Brain microvascular endothelial cell (primary cell): ENCODE results near the gene ZDHHC17.

ENCODE experiments used
- DNase-seq: peaks from one replicate; pipeline ENCODE4 v3.0.0-alpha.2; 2020
- H3K27ac ChIP-seq: fragments of 250-450 bp; sonication (Bioruptor Pico); 2 replicates; pipeline ENCODE4 v1.5.1; 2020; ENCODE audit warnings: mild to moderate bottlenecking, moderate library complexity
- H3K27me3 ChIP-seq: fragments of 250-450 bp; sonication (Bioruptor Pico); replicated peaks from 2 replicates; pipeline ENCODE4 v1.5.1; 2020; ENCODE audit warnings: mild to moderate bottlenecking
- H3K36me3 ChIP-seq: fragments of 250-450 bp; sonication (Bioruptor Pico); replicated peaks from 2 replicates; pipeline ENCODE4 v1.5.1; 2020; ENCODE audit warnings: mild to moderate bottlenecking
- H3K4me3 ChIP-seq: 2 replicates; pipeline ENCODE4 v1.5.1; 2011; ENCODE audit warnings: low read depth, mild to moderate bottlenecking, control low read depth, low read length, moderate library complexity
- in situ Hi-C: cut with HindIII; loops from 2 replicates; pipeline ENCODE4 v1.10.0; 2017; ENCODE audit warnings: low sequenced_read_pairs, low pct_ligation_motif_present
- TF ChIP-seq, protein P1 (sequence below): IDR thresholded peaks from 2 replicates; pipeline ENCODE4 v1.5.1; 2011; ENCODE audit warnings: low read depth, mild to moderate bottlenecking, moderate library complexity, low read length, control low read depth, inconsistent platforms; ENCODE audit errors: missing control alignments

The ZDHHC17 gene

DNA sequence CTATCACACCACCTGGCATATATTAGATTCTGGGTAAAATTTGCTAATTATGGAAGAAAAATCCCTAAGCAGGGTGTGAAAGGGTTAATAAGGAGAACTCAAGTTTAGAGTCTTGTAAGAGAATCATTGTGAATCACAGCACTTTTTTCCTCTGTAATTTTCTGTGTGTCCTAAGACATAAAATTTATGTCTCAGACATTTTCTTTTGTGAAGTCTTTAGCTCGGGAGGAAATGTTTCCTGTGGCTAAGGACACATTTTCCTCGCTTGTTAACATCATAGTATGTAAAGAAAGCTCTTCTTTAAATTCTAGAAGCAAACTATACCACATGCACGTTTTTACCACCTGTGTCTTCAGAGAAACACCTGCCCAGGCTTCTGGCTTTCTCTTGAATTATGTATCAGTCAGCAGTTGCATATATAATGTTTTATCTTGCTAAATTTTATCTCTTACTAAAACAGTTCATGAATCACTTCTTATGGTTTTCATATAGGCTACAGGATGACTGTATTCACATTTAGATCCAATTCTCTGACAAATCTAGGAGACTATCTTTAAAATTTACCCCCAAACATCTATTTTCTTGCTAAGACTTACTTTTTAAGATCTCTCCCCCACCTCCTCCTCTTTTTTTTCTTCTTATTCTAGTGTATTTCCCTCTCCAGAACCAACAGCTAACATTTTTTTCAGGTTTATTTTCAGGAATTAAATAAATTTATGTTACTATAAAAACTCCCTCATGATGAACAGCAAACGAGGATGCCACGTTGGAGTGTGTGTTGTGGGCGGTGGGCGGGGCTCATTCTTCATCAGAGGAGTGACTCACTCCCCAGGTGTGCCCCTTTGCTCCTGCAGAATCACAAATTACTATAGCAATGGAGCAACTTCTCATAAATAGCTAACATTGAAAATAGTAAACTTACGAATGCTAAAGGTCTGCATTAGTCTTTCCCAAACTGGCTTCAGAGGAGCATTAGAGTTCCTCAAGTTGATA, 126.5 kb downstream of the ZDHHC17 start:
- TF ChIP-seq, protein P1, sequence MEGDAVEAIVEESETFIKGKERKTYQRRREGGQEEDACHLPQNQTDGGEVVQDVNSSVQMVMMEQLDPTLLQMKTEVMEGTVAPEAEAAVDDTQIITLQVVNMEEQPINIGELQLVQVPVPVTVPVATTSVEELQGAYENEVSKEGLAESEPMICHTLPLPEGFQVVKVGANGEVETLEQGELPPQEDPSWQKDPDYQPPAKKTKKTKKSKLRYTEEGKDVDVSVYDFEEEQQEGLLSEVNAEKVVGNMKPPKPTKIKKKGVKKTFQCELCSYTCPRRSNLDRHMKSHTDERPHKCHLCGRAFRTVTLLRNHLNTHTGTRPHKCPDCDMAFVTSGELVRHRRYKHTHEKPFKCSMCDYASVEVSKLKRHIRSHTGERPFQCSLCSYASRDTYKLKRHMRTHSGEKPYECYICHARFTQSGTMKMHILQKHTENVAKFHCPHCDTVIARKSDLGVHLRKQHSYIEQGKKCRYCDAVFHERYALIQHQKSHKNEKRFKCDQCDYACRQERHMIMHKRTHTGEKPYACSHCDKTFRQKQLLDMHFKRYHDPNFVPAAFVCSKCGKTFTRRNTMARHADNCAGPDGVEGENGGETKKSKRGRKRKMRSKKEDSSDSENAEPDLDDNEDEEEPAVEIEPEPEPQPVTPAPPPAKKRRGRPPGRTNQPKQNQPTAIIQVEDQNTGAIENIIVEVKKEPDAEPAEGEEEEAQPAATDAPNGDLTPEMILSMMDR, result no peak
- DNase-seq, result no peak
- Histone ChIP-seq H3K27ac (no peak overlapping the region), H3K27me3 (no peaks in the 10 kb centered on the region), H3K36me3 (no peaks in the 10 kb centered on the region), H3K4me3 (no peak overlapping the region)
- in situ Hi-C loops, result no loop called here

DNA sequence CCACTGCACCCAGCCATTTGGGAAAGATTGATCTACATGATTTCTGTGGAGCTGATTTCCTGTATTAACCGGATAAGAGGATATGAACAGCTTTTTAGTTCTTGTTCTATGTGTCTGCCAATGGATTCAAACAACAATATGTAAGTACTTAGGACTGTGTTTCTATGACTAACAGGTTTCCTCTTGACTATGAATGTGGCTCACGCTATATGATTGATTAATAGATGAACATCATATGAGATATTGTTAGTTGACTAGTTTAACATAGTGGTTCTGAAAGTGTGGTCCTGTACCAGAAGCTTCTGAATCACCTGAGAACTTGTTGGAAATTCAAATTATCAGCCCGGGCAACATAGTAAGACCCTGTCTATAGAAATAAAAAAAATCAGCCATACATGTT, 127.7 kb downstream of the ZDHHC17 start:
- Histone ChIP-seq H3K36me3 (no peaks in the 10 kb centered on the region), H3K27ac (no peak overlapping the region), H3K27me3 (no peaks in the 10 kb centered on the region), H3K4me3 (no peak overlapping the region)
- no peak for DNase-seq
- in situ Hi-C loops, result no loop called here
- TF ChIP-seq, protein P1, result no peak

- H3K27ac ChIP-seq, result no peak overlapping the region
- no peak for DNase-seq
- in situ Hi-C loops, result no loop called here
- TF ChIP-seq, protein P1, result no peak
- no peak overlapping the region for H3K4me3 ChIP-seq
- no peaks in the 10 kb centered on the region for H3K27me3 ChIP-seq
- no peaks in the 10 kb centered on the region for H3K36me3 ChIP-seq
Observed at GRCh38 chr12:76895796-76896195, 131.9 kb downstream of the ZDHHC17 start.

- DNase-seq, result no peak
- no peak overlapping the region for H3K27ac ChIP-seq
- no peaks in the 10 kb centered on the region for H3K27me3 ChIP-seq
- no peaks in the 10 kb centered on the region for H3K36me3 ChIP-seq
- in situ Hi-C loops, result no loop called here
- TF ChIP-seq, protein P1, result no peak
- H3K4me3 ChIP-seq, result no peak overlapping the region
Observed at GRCh38 chr12:76896274-76896673, 132.4 kb downstream of the ZDHHC17 start.

DNA sequence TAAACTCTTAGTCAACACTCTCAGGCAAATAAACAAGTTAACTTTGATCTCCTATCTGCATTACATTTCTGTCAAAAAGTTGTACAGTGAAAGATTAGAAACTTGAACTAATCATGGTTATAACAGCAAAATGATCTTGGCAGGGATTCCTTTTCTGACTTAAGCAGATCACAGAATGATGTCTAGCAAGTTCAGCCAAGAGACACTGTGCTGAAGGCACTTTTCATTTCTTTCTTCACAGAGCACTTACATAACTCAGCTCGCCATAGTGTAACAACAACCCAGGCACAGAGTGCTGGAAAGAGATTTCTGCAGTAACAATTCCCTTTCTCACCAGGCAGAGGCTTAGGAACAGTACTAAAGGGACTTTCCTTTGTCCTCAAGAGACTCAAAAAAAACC, 134.5 kb downstream of the ZDHHC17 start:
- Histone ChIP-seq H3K27ac (no peak overlapping the region), H3K27me3 (no peaks in the 10 kb centered on the region), H3K36me3 (no peaks in the 10 kb centered on the region), H3K4me3 (no peak overlapping the region)
- no peak for DNase-seq
- in situ Hi-C loops, result no loop called here
- TF ChIP-seq, protein P1, result no peak
